Stomach (tissue), 4 donors: ENCODE measurements around the gene UBXN1.

Experiments
- CTCF ChIP-seq, 7 experiments: fragments of 450-650 bp in 4 of 7; fragments of 200-600 bp in 3 of 7; sonication (generic) in 3 of 7; IDR thresholded peaks; one replicate each; pipeline ENCODE4 v1.5.1; 2016 to 2019; ENCODE audit warnings: antibody characterized with exemption in 7 of 7, control low read depth in 2 of 7, mild to moderate bottlenecking in 1 of 7
- POLR2A ChIP-seq, 4 donors: fragments of 450-650 bp; IDR thresholded peaks; one replicate each; pipeline ENCODE4 v1.6.1; 2016; ENCODE audit warnings: antibody characterized with exemption in 4 of 4, control low read depth in 2 of 4, mild to moderate bottlenecking in 1 of 4, moderate library complexity in 1 of 4

GRCh38 chr11:62708392-62708791 lies 29.5 kb upstream of the UBXN1 start:
- no peak for TF ChIP-seq CTCF (IDR thresholded peaks at IDR 0.05)
- TF ChIP-seq POLR2A (IDR thresholded peaks at IDR 0.05) = no peak
